HG03378 (cell line): ENCODE data around the gene CCDC122.
"Not testable (repeated sequence)": the region's sequence is repeated elsewhere in the genome, so short reads cannot be mapped to it uniquely, and the experiment has no call there.

ENCODE experiments used
- ATAC-seq: cut with Tn5 transposase; IDR thresholded peaks from one replicate; pipeline ENCODE4 v1.9.1; 2021; ENCODE audit warnings: mild to moderate bottlenecking, moderate library complexity; ENCODE audit not compliant: unreplicated experiment

CCDC122 gene

DNA sequence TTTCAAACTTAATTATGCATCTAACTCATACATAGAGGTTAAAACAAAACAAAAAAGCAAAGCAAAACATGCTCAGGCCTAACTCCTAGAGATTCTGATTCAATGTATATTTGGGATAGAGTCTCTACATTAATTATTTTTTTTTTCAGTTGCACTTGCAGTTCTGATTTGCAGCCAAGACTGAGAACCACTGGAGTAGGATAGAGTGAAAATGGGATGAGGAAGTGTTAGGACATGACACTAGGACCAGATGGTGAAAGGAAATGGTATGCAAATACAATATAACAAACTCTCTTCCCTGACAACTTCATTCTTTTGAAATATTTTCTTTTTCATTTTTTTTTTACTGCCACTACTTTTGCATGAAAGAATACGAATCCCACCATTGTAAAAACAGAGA, 1.8 kb downstream of the CCDC122 start:
- ATAC-seq, result no peak

DNA sequence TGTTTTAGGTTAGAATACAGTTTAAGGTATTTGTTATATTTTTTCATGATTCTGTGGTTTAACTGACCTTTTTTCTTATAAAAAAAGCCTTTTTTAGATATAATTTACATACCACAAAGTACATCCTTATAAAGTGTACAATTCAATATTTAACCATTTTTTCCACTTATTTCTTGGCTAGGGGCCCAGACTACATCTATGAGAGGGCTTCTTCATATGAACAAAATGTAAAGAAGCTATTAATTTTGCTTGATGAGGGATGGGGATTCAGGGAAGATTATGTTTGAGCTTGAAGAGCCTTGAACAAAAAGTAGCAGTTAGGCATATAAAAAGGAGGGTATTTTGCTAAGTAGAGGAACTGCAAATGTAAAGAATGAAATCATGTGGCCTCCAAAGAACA, 2.2 kb downstream of the CCDC122 start:
- no peak for ATAC-seq

DNA sequence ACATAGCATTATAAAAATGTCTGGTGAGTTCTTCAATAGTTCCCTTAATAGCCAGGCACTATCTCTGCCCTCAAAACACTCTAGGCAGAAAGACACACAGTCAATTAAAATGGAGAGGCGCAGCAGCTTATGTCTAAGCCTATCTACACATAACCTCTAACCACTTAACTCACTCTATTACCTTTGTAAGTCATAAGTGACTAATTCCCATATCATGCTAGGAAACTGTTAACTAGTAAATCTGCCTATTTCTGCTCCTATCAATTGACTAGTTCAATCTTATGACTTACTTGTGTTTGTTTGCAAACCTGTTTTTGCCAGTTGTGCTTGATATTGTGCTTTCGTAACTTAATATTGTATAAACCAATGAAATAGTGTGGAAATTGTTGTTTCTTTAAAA, 3.2 kb downstream of the CCDC122 start:
- ATAC-seq, result no peak

- no peak for ATAC-seq
Measured at GRCh38 chr13:43874504-43875092, 4.9 kb downstream of the CCDC122 start.

- no peak for ATAC-seq
Measured at GRCh38 chr13:43872181-43872580, 7.4 kb downstream of the CCDC122 start.

DNA sequence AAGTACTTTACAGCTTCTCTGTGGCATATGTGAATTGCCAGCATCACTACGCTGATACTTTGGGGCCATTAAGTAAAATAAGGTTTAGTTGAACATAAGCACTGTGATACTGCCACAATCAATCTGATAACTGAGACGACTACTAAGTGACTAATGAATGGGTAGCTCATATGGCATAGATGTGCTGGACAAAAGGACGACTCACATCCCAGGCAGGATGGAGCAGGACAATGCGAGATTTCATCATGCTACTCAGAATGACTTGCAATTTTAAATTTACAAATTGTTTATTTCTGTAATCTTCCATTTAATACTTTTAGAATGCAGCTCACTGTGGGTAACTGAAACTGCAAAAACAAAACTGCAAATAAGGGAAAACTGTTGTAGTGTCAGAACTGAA, 13.6 kb downstream of the CCDC122 start:
- no peak for ATAC-seq

DNA sequence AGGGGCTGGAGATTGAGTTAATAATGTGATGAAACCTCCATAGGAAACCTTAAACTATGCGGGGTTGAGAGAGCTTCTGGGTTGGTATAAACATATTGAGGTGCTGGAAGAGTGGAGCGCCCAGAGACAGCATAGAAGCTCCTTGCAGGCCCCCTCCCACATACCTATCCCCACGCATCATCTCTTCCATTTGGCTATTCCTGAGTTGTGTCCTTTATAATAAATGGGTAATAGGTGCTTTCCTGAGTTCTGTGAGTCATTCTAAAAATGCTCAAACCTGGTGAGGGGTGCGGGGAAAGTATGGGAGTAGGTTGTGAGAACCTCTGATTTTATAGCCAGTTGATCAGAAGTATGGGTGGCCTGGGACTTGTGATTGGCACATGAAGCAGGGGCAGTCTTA, 14.6 kb downstream of the CCDC122 start:
- ATAC-seq, result no peak

DNA sequence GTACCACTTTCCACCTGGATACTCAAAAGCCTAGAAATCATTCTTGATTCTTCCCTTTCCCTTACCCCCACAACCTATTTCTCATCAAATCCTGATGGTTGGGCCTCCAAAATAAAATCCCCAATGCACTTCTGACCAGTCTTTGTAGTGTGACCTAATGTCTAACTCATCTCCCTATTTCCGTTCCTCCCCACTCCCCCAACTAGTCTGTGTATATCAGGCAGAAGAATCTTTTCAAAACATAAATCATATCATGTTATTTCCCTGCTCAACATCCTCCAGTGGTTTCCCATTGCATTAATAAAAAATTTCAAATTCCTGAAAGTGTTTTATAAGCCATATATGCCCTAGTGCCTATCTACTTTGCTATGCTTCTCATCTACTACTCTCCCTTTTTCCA, 17.7 kb downstream of the CCDC122 start:
- ATAC-seq, result no peak

- ATAC-seq, result no peak
Measured at GRCh38 chr13:43852923-43853404, 26.6 kb downstream of the CCDC122 start.

GRCh38 chr13:43850873-43851272, 28.7 kb downstream of the CCDC122 start:
- no peak for ATAC-seq

DNA sequence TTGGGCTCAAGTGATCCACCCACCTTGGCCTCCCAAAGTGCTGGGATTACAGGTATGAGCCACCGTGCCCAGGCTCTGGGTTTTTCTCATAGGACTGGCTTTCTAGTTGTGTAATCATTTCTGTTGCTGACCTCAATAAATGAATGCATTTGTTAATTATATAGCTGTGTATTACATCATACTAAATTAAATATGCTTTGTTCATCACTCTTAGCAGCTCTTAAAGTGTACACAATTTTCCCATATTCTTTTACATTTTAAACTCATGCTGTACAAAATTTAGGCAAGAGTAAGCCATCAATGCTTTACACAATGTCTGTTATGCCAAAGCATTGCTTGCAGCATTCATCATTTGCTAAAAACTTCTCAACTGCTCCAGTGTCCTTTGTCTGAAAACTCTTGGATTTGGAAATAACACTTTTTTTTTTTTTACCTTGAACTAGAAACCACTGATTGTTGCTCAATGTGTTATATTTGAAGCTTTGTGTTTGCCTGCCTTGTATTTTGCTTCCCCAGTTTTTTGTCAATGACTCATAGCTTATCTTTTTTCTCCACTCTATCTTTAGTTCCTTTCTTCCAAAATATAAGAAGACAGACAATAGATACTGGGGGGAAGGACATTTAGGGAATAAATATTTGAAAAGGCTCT, 31.4 kb downstream of the CCDC122 start:
- ATAC-seq, result no peak

DNA sequence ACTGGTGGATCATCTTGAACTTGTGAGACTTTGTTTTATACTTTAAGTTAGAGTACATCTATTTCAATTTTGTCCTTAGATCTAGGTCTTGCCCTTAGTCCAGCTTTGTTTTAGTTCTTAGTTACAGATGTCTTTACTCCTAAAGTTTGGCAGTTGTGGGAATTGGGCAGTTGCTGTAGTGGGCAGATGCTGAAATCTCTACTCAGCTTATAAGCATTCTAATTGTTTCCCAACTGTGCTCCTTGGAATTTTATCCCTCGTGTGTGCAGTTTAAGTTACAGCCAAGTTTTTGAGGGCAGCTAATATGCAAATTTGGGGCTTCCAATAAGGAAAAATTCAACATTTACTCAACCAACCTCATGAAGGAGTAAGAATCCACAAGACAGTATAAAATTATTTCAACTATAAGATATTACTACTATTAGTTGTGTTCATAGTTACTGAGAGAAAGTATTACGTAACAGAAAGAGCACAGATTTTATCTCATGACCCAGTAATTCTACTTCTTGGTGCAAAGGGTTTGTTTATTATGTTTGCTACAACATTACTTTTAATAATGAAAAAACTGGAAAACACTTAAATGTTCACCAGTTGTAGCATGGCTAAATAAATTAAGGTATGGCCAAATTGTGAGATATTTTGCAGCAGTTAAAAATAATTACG, 32.9 kb downstream of the CCDC122 start:
- ATAC-seq, result no peak

DNA sequence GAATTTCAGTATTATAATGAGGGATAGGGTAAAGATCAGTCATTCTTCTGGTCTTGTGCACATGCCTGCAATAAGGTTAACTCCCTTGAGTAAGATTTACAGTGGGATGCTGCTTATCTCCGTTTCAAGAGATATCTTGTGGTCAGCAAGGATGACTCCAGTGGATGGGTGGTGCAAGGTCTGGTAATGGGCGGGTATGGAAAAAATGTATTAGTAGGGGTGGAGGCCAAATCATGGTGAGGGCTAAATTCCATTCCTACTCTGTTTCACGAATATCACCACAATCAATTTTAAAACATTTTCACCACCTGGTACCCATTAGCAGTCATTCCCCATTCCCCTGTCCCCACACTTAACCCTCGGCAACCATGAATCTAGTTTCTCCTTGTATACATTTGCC, 40.6 kb downstream of the CCDC122 start:
- no peak for ATAC-seq

DNA sequence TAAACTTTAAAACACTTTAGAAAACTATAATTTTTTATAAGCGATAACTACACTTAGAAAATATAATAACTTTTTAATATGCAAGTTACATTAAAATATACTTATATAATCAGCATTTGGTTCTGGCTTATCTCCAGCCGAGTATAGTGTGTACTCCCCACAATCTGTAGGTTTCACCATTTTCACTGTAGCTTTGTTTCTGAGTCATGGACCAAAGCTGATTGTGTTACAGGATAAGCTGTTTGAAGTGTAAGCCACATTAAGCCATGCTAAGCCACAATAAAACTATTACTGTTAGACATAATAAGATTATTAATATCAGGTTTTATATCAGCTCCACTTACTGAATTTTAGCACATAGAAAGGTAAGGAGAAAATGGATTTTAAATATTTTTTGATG, 43.8 kb downstream of the CCDC122 start:
- ATAC-seq, result no peak

- ATAC-seq, result no peak
Measured at GRCh38 chr13:43831088-43831487, 48.5 kb downstream of the CCDC122 start.

- no peak for ATAC-seq
Measured at GRCh38 chr13:43830497-43830881, 49.1 kb downstream of the CCDC122 start.

DNA sequence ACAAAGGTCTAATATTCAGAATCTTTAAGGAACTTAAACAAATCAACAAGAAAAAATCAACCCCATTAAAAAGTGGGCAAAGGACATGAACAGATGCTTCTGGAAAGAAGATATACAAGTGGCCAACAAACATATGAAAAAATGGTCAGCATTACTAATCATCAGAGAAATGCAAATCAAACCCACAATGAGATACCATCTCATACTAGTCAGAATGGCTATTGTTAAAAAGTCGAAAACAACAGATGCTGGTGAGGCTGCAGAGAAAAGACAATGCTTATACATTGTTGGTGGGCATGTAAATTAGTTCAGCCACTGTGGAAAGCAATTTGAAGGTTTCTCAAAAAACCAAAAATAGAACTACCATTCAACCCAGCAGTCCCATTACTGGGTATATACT, 54.9 kb downstream of the CCDC122 start:
- ATAC-seq, result not testable (repeated sequence)

GRCh38 chr13:43822969-43823368, 56.6 kb downstream of the CCDC122 start:
- ATAC-seq, result no peak

GRCh38 chr13:43816401-43816889, 63.1 kb downstream of the CCDC122 start:
- no peak for ATAC-seq

- no peak for ATAC-seq
Measured at GRCh38 chr13:43815204-43815603, 64.3 kb downstream of the CCDC122 start.

DNA sequence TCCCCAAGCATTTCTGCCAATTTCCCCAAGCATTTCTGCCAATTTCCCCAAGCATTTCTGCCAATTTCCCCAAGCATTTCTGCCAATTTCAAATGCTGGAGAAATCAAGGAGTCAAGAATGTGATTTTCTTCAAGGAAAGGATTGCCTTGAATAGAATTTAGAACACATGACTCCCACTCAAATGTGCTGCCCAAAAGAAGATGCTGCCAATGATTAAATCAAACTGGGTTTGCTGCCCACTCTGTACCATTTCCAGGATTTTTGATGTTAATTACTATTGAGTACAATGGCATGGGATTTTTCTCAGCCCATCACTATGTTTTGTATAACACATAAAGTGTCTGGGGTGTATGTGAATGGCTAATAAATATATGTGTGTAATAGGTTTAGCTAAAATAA, 70.9 kb downstream of the CCDC122 start:
- no peak for ATAC-seq

DNA sequence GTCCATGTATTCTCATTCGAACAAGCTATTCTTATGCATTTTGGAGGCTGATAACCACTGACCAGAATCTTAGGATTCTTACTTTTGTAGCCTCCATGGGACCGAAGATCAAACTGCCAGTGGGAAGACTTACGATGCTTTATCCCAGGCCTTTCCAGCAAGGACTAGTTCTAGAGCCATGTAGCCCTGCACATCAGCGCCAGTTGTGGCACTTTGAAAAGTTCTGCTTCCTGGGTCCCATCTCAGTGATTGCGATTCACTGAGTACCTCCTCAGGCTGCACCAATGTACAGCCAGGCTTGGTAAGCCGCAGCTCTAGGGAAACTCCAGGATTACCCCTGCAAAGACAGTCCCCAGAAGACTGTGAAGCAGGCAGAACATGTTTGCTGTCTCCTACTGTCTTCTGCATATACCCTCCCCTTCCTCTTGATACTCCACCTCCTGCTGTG, 73.8 kb downstream of the CCDC122 start:
- no peak for ATAC-seq
